Activated naive CD8-positive, alpha-beta T cell treated with anti-CD3 and anti-CD28 coated beads, Interleukin-2, amount 10 ng/mL, durations not matched to agents 7 days and 5 days (primary cell): ENCODE results near the gene LILRB3. TPM values are rescaled to one million over a fixed set of nuclear protein-coding genes. Genes with fewer than 3 reads are reported as not detected.
"Not testable (repeated sequence)": the region's sequence is repeated elsewhere in the genome, so short reads cannot be mapped to it uniquely, and the experiment has no call there.

Experiments
- ATAC-seq: fragments of 150-1000 bp; cut with Tn5 transposase; one replicate; pipeline ENCODE4 v1.10.0; 2021; ENCODE audit warnings: low read depth, moderate library complexity
- POLR2A ChIA-PET: fragments of 350-600 bp; sonication (Branson Sonifier 250); formaldehyde crosslinking; loops from one replicate; lab custom pipeline; 2021; ENCODE audit warnings: antibody characterized with exemption; lab: Charles Lee
- DNase-seq: peaks from one replicate; pipeline ENCODE4 v3.0.0; 2021
- H3K27ac Mint-ChIP-seq: one replicate; pipeline ENCODE4 v1.8.0; 2022; ENCODE audit warnings: mild to moderate bottlenecking, mixed read lengths
- H3K27me3 Mint-ChIP-seq: one replicate; pipeline ENCODE4 v1.8.0; 2022; ENCODE audit warnings: mild to moderate bottlenecking, moderate library complexity, mixed read lengths
- H3K36me3 Mint-ChIP-seq: one replicate; pipeline ENCODE4 v1.8.0; 2021; ENCODE audit warnings: mild to moderate bottlenecking, mixed read lengths
- H3K4me1 Mint-ChIP-seq: one replicate; pipeline ENCODE4 v1.8.0; 2021; ENCODE audit warnings: mixed read lengths
- H3K4me3 Mint-ChIP-seq: one replicate; pipeline ENCODE4 v1.8.0; 2022; ENCODE audit warnings: mild to moderate bottlenecking, moderate library complexity, mixed read lengths
- H3K9me3 Mint-ChIP-seq: one replicate; pipeline ENCODE4 v1.8.0; 2021; ENCODE audit warnings: mixed read lengths
- total RNA-seq, 2 experiments: library from RNA; stranded (reverse); gene quantifications; one replicate each; pipeline ENCODE4 v1.2.3, GENCODE V29; 2021

Gene LILRB3
- total RNA-seq, 2 experiments from 2014 or later = 0.74 to 1.3 TPM

GRCh38 chr19:54189145-54189734 is 33.6 kb downstream of the LILRB3 start, which contains the start of gene MBOAT7:
TSS of gene MBOAT7 (minus strand) at chr19:54189580. CDS start at chr19:54188508, 1,072 bp downstream.
- POLR2A ChIA-PET = interaction anchor here (0.6 to 6.7 kb wide), 17 partner anchors 11 to 1465 kb away, joined by 3 to 106 read pairs (median 5); partner anchors contain the start of genes CNOT3, LENG1, LENG8 and RPS9
- DNase-seq = no peak
- H3K9me3 Mint-ChIP-seq = no peaks in the 10 kb centered on the region
- peak within 1 kb of the TSS; percentile 97 for H3K27ac Mint-ChIP-seq
- H3K4me3 Mint-ChIP-seq = peak within 1 kb of the TSS; percentile 93
- no peaks in the 10 kb centered on the region for H3K27me3 Mint-ChIP-seq
- H3K36me3 Mint-ChIP-seq = peaks cover 10% of the 10 kb centered on the region
- peak; percentile 5 for ATAC-seq
- H3K4me1 Mint-ChIP-seq = peaks cover 22% of the 10 kb centered on the region

GRCh38 chr19:54188215-54188871 is 34.5 kb downstream of the LILRB3 start:
- ATAC-seq (no peak), DNase-seq (no peak)
- H3K36me3 Mint-ChIP-seq = peaks cover 11% of the 10 kb centered on the region
- POLR2A ChIA-PET = interaction anchor here (0.8 to 6.7 kb wide), 10 partner anchors 12 to 260 kb away, joined by 3 to 106 read pairs (median 6); partner anchors contain the start of genes LENG1, LENG8, RPS9 and TFPT
- H3K4me1 Mint-ChIP-seq = peaks cover 25% of the 10 kb centered on the region
- H3K27ac Mint-ChIP-seq = peak overlapping the region; percentile 81
- H3K9me3 Mint-ChIP-seq = no peaks in the 10 kb centered on the region
- peak overlapping the region; percentile 93 for H3K4me3 Mint-ChIP-seq
- H3K27me3 Mint-ChIP-seq = no peaks in the 10 kb centered on the region

GRCh38 chr19:54186934-54187381 is 35.8 kb downstream of the LILRB3 start:
- no peaks in the 10 kb centered on the region for H3K9me3 Mint-ChIP-seq
- peaks cover 8% of the 10 kb centered on the region for H3K36me3 Mint-ChIP-seq
- no peaks in the 10 kb centered on the region for H3K27me3 Mint-ChIP-seq
- no peak for DNase-seq
- no peak for ATAC-seq
- peak overlapping the region; percentile 93 for H3K4me3 Mint-ChIP-seq
- POLR2A ChIA-PET = interaction anchor here (1.9 to 6.7 kb wide), 2 partner anchors 13 to 18 kb away, joined by 4 to 106 read pairs; partner anchors contain the start of gene RPS9
- peak overlapping the region; percentile 76 for H3K27ac Mint-ChIP-seq
- H3K4me1 Mint-ChIP-seq = peaks cover 18% of the 10 kb centered on the region

GRCh38 chr19:54186351-54186750 is 36.5 kb downstream of the LILRB3 start:
- peaks cover 8% of the 10 kb centered on the region for H3K36me3 Mint-ChIP-seq
- no peaks in the 10 kb centered on the region for H3K27me3 Mint-ChIP-seq
- peaks cover 15% of the 10 kb centered on the region for H3K4me1 Mint-ChIP-seq
- DNase-seq (no peak), ATAC-seq (no peak)
- POLR2A ChIA-PET = interaction anchor here (6.7 kb wide), 1 partner anchor 14 kb away, joined by 106 read pairs; the partner anchor contains the start of gene RPS9
- H3K27ac Mint-ChIP-seq = no peak overlapping the region
- no peak overlapping the region for H3K4me3 Mint-ChIP-seq
- no peaks in the 10 kb centered on the region for H3K9me3 Mint-ChIP-seq

GRCh38 chr19:54183431-54183830 is 39.4 kb downstream of the LILRB3 start:
- H3K27me3 Mint-ChIP-seq = no peaks in the 10 kb centered on the region
- peaks cover 8% of the 10 kb centered on the region for H3K36me3 Mint-ChIP-seq
- DNase-seq = no peak
- no peaks in the 10 kb centered on the region for H3K9me3 Mint-ChIP-seq
- no peak overlapping the region for H3K4me3 Mint-ChIP-seq
- no peak overlapping the region for H3K27ac Mint-ChIP-seq
- peaks cover 15% of the 10 kb centered on the region for H3K4me1 Mint-ChIP-seq
- POLR2A ChIA-PET = interaction anchor here (1.0 kb wide), 1 partner anchor 18 kb away, joined by 3 read pairs; the partner anchor contains the start of gene RPS9
- ATAC-seq = no peak

- H3K27ac Mint-ChIP-seq, ATAC-seq, H3K4me1 Mint-ChIP-seq, DNase-seq, POLR2A ChIA-PET, H3K27me3 Mint-ChIP-seq, H3K4me3 Mint-ChIP-seq, H3K9me3 Mint-ChIP-seq: not testable (repeated sequence)
- H3K36me3 Mint-ChIP-seq = peaks cover 11% of the 10 kb centered on the region
Observed at GRCh38 chr19:54181894-54182293, 40.9 kb downstream of the LILRB3 start.

- Mint-ChIP-seq H3K9me3 (no peaks in the 10 kb centered on the region), H3K4me1 (peaks cover 6% of the 10 kb centered on the region), H3K36me3 (peaks cover 7% of the 10 kb centered on the region), H3K27me3 (no peaks in the 10 kb centered on the region), H3K4me3 (no peak overlapping the region), H3K27ac (no peak overlapping the region)
- ATAC-seq (no peak), DNase-seq (no peak)
- POLR2A ChIA-PET = no interaction called here
Observed at GRCh38 chr19:54180691-54181091, 42.1 kb downstream of the LILRB3 start.

- H3K27ac Mint-ChIP-seq = no peak overlapping the region
- H3K36me3 Mint-ChIP-seq = peaks cover 7% of the 10 kb centered on the region
- no peak overlapping the region for H3K4me3 Mint-ChIP-seq
- ATAC-seq (peak; percentile 19), DNase-seq (no peak)
- POLR2A ChIA-PET = no interaction called here
- peaks cover 3% of the 10 kb centered on the region for H3K4me1 Mint-ChIP-seq
- H3K27me3 Mint-ChIP-seq = no peaks in the 10 kb centered on the region
- H3K9me3 Mint-ChIP-seq = no peaks in the 10 kb centered on the region
Observed at GRCh38 chr19:54179921-54180461, 42.8 kb downstream of the LILRB3 start.

- H3K27ac Mint-ChIP-seq = no peak overlapping the region
Observed at GRCh38 chr19:54179262-54179852, 43.5 kb downstream of the LILRB3 start.

GRCh38 chr19:54178581-54179261 is 44.1 kb downstream of the LILRB3 start:
- POLR2A ChIA-PET = no interaction called here
- H3K4me3 Mint-ChIP-seq = no peak overlapping the region
- peaks cover 4% of the 10 kb centered on the region for H3K36me3 Mint-ChIP-seq
- peaks cover 2% of the 10 kb centered on the region for H3K4me1 Mint-ChIP-seq
- no peak overlapping the region for H3K27ac Mint-ChIP-seq
- ATAC-seq (peak; percentile 82), DNase-seq (no peak)
- H3K9me3 Mint-ChIP-seq = no peaks in the 10 kb centered on the region
- H3K27me3 Mint-ChIP-seq = no peaks in the 10 kb centered on the region

More at GRCh38 chr19:54179262-54179852, 43.5 kb downstream of the LILRB3 start:
- H3K4me1 Mint-ChIP-seq = peaks cover 3% of the 10 kb centered on the region
- no peaks in the 10 kb centered on the region for H3K9me3 Mint-ChIP-seq
- ATAC-seq = no peak
- H3K4me3 Mint-ChIP-seq = no peak overlapping the region
- H3K36me3 Mint-ChIP-seq = peaks cover 7% of the 10 kb centered on the region
- POLR2A ChIA-PET = no interaction called here
- no peak for DNase-seq
- H3K27me3 Mint-ChIP-seq = no peaks in the 10 kb centered on the region

GRCh38 chr19:54173951-54174834 is 48.6 kb downstream of the LILRB3 start:
- DNase-seq (no peak), ATAC-seq (no peak)
- peaks cover 4% of the 10 kb centered on the region for H3K36me3 Mint-ChIP-seq
- no peaks in the 10 kb centered on the region for H3K27me3 Mint-ChIP-seq
- POLR2A ChIA-PET = interaction anchor here (0.6 to 1.3 kb wide), 4 partner anchors 10 to 84 kb away, joined by 3 to 5 read pairs (median 4); partner anchors contain the start of gene MBOAT7
- no peak overlapping the region for H3K27ac Mint-ChIP-seq
- peaks cover 1% of the 10 kb centered on the region for H3K4me1 Mint-ChIP-seq
- H3K9me3 Mint-ChIP-seq = no peaks in the 10 kb centered on the region
- no peak overlapping the region for H3K4me3 Mint-ChIP-seq

GRCh38 chr19:54173359-54173699 is 49.5 kb downstream of the LILRB3 start:
- Mint-ChIP-seq H3K27ac (no peak overlapping the region), H3K27me3 (no peaks in the 10 kb centered on the region), H3K4me3 (no peak overlapping the region), H3K36me3 (peaks cover 4% of the 10 kb centered on the region), H3K4me1 (peaks cover 1% of the 10 kb centered on the region), H3K9me3 (no peaks in the 10 kb centered on the region)
- POLR2A ChIA-PET = interaction anchor here (0.6 to 1.3 kb wide), 4 partner anchors 10 to 16 kb away, joined by 3 to 5 read pairs (median 4); partner anchors contain the start of genes LENG1 and MBOAT7
- ATAC-seq (no peak), DNase-seq (no peak)
